Suprapubic skin (tissue), 4 donors: Measurements from ENCODE around the gene HDGFL1.

Experiments used
- CTCF ChIP-seq, 2 donors: fragments of 200-600 bp in 1 of 2; fragments of 450-650 bp in 1 of 2; sonication (generic) in 1 of 2; IDR thresholded peaks; one replicate each; pipeline ENCODE4 v1.5.1; 2016 to 2019; ENCODE audit warnings: antibody characterized with exemption in 2 of 2, mild to moderate bottlenecking in 1 of 2, moderate library complexity in 1 of 2
- POLR2A ChIP-seq, 2 donors: fragments of 450-650 bp; IDR thresholded peaks; one replicate each; pipeline ENCODE4 v1.6.1; 2017; ENCODE audit warnings: antibody characterized with exemption in 2 of 2, mild to moderate bottlenecking in 2 of 2, moderate library complexity in 2 of 2
- POLR2AphosphoS5 ChIP-seq, 3 donors: sonication (generic); formaldehyde crosslinking; IDR thresholded peaks; one replicate each; pipeline ENCODE4 v1.6.1; 2017; ENCODE audit warnings: antibody characterized with exemption in 3 of 3

DNA sequence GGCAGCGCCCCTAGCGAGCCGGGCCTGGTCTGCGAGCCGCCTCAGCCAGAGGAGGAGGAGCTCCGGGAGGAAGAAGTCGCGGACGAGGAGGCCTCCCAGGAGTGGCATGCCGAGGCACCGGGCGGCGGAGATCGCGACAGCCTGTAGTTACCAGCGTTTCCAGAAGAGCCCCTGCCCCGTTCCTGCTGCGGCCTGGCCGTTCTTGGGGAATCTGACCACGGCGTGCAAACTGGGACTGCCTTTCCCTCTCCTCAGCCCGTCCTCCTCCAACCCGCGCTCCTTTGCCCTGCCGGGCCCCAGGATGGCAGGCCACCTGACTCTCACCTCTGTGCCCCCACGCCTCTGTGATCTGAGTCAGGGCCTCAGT is 802 bp downstream of the HDGFL1 start:
- TF ChIP-seq CTCF (IDR thresholded peaks at IDR 0.05) (no peak), POLR2AphosphoS5 (IDR thresholded peaks at IDR 0.05) (no peak), POLR2A (IDR thresholded peaks at IDR 0.05) (no peak)
